A673 (cell line): ENCODE data around the gene MYOCD. TPM values are rescaled to one million over a fixed set of nuclear protein-coding genes. Genes with fewer than 3 reads are reported as not detected.

Experiments used
- BruUV-seq: library from RNA; stranded (reverse); fragments of 400-500 nt; replicated peaks from 2 replicates; lab custom pipeline; 2021; lab: Mats Ljungman, UMichigan
- CTCF ChIA-PET: fragments of 300-600 bp; sonication (Branson Sonifier 250); formaldehyde crosslinking; loops from one replicate; lab custom pipeline; 2022; ENCODE audit warnings: antibody characterized with exemption; lab: Charles Lee
- POLR2A ChIA-PET: fragments of 300-600 bp; sonication (Branson Sonifier 250); formaldehyde crosslinking; loops from one replicate; lab custom pipeline; 2022; ENCODE audit warnings: antibody characterized with exemption; ENCODE audit not compliant: low non-redundant PET; lab: Charles Lee
- DNase-seq: peaks from one replicate; pipeline ENCODE4 v3.0.0-alpha.2; 2015; ENCODE audit warnings: low spot score
- H3K27ac ChIP-seq: fragments of 200-600 bp; sonication (generic); 2 replicates; pipeline ENCODE4 v1.5.1; 2016; ENCODE audit warnings: mixed run types, low read depth, mild to moderate bottlenecking, mixed read lengths, antibody characterized with exemption, low read length; ENCODE audit not compliant: poor library complexity, severe bottlenecking
- H3K27me3 ChIP-seq: fragments of 200-600 bp; sonication (generic); replicated peaks from 2 replicates; pipeline ENCODE4 v1.6.1; 2017; ENCODE audit warnings: mixed run types, low read depth, mild to moderate bottlenecking, mixed read lengths, antibody characterized with exemption, low read length; ENCODE audit not compliant: insufficient read depth, poor library complexity
- H3K36me3 ChIP-seq: fragments of 200-600 bp; sonication (generic); 2 replicates; pipeline ENCODE4 v1.6.1; 2016; ENCODE audit warnings: mixed run types, mild to moderate bottlenecking, mixed read lengths, antibody characterized with exemption, low read length; ENCODE audit not compliant: insufficient read depth, poor library complexity, severe bottlenecking
- H3K4me1 ChIP-seq: fragments of 200-600 bp; sonication (generic); 2 replicates; pipeline ENCODE4 v1.6.1; 2017; ENCODE audit warnings: mixed run types, mild to moderate bottlenecking, mixed read lengths, antibody characterized with exemption, low read length; ENCODE audit not compliant: insufficient read depth, poor library complexity, severe bottlenecking
- H3K4me3 ChIP-seq: fragments of 200-600 bp; sonication (generic); 2 replicates; pipeline ENCODE4 v1.5.1; 2016; ENCODE audit warnings: low read depth, mixed run types, mild to moderate bottlenecking, mixed read lengths, low read length; ENCODE audit not compliant: poor library complexity, severe bottlenecking
- H3K9me3 ChIP-seq: fragments of 200-600 bp; sonication (generic); 2 replicates; pipeline ENCODE4 v1.6.1; 2016; ENCODE audit warnings: mixed run types, low read depth, mild to moderate bottlenecking, mixed read lengths, antibody characterized with exemption, low read length; ENCODE audit not compliant: poor library complexity, severe bottlenecking
- CTCF ChIP-seq: fragments of 300-800, 200-600 bp; sonication (generic); conservative IDR thresholded peaks from 2 replicates; pipeline ENCODE4 v1.5.1; 2017; ENCODE audit warnings: low read depth, mild to moderate bottlenecking, antibody characterized with exemption, low read length, moderate library complexity, mixed read lengths
- EZH2 ChIP-seq: fragments of 200-600 bp; sonication (generic); IDR thresholded peaks from 2 replicates; pipeline ENCODE4 v1.6.1; 2017; ENCODE audit warnings: borderline replicate concordance, low read depth, mild to moderate bottlenecking, mixed read lengths, antibody characterized with exemption, low read length; ENCODE audit not compliant: poor library complexity, severe bottlenecking
- intact Hi-C: fragments of 100-400 bp; cut with micrococcal nuclease; formaldehyde crosslinking; loops from one replicate; pipeline ENCODE4 v1.10.0; 2022; ENCODE audit not compliant: unreplicated experiment
- total RNA-seq: library from RNA; stranded (reverse); gene quantifications from 2 replicates; pipeline ENCODE4 v1.2.3, GENCODE V29; 2021

The MYOCD gene
- total RNA-seq, 1 experiment from 2014 or later = not detected

GRCh38 chr17:12671906-12672305 lies 6.2 kb downstream of the MYOCD start:
- CTCF ChIA-PET = no interaction called here
- POLR2A ChIA-PET = no interaction called here
- Histone ChIP-seq H3K4me3 (no peak overlapping the region), H3K9me3 (no peaks in the 10 kb centered on the region), H3K27me3 (peaks cover 30% of the 10 kb centered on the region), H3K27ac (no peak overlapping the region), H3K36me3 (no peaks in the 10 kb centered on the region), H3K4me1 (no peaks in the 10 kb centered on the region)
- no TSS peak for BruUV-seq
- intact Hi-C loops = loop anchor here (10.0 kb wide), 1 partner anchor 327 kb away; no protein-coding TSS in a partner anchor
- TF ChIP-seq EZH2 (no peak), CTCF (no peak)
- DNase-seq = no peak

- CTCF ChIA-PET = no interaction called here
- no peaks in the 10 kb centered on the region for H3K4me1 ChIP-seq
- no peaks in the 10 kb centered on the region for H3K9me3 ChIP-seq
- no peak overlapping the region for H3K4me3 ChIP-seq
- no TSS peak for BruUV-seq
- POLR2A ChIA-PET = no interaction called here
- H3K27ac ChIP-seq = no peak overlapping the region
- peaks cover 20% of the 10 kb centered on the region for H3K27me3 ChIP-seq
- no peak for TF ChIP-seq EZH2
- TF ChIP-seq CTCF = no peak
- no peaks in the 10 kb centered on the region for H3K36me3 ChIP-seq
- peak; percentile 7 for DNase-seq
- intact Hi-C loops = loop anchor here (10.0 kb wide), 1 partner anchor 328 kb away; no protein-coding TSS in a partner anchor
Observed at GRCh38 chr17:12672947-12673346, 7.3 kb downstream of the MYOCD start.

GRCh38 chr17:12673788-12674187 lies 8.1 kb downstream of the MYOCD start:
- Histone ChIP-seq H3K4me1 (no peaks in the 10 kb centered on the region), H3K9me3 (no peaks in the 10 kb centered on the region), H3K27me3 (peaks cover 11% of the 10 kb centered on the region), H3K4me3 (no peak overlapping the region), H3K27ac (no peak overlapping the region), H3K36me3 (no peaks in the 10 kb centered on the region)
- no TSS peak for BruUV-seq
- DNase-seq = no peak
- intact Hi-C loops = loop anchor here (10.0 kb wide), 1 partner anchor 329 kb away; no protein-coding TSS in a partner anchor
- no peak for TF ChIP-seq EZH2
- TF ChIP-seq CTCF = no peak
- ChIA-PET POLR2A (no interaction called here), CTCF (no interaction called here)
